MCF 10A (cell line): ENCODE measurements around the gene USP25. TPM values are rescaled to one million over a fixed set of nuclear protein-coding genes. Genes with fewer than 3 reads are reported as not detected.
A peak's percentile ranks its signal among the peaks of the same experiment; 100 is the strongest.

Experiments used
- BruUV-seq: library from RNA; stranded (reverse); fragments of 400-500 nt; replicated peaks from 2 replicates; lab custom pipeline; 2021; lab: Mats Ljungman, UMichigan
- CTCF ChIA-PET: fragments of 300-600 bp; sonication (Branson Sonifier 250); formaldehyde crosslinking; extraction: SDS; loops from one replicate; lab custom pipeline; 2021; ENCODE audit warnings: antibody characterized with exemption, inconsistent platforms; lab: Yijun Ruan, JAX
- POLR2A ChIA-PET: fragments of 300-600, 350-650 bp; sonication (Branson Sonifier 250); formaldehyde crosslinking; extraction: SDS; loops from one replicate; lab custom pipeline; 2020; ENCODE audit warnings: antibody characterized with exemption, inconsistent platforms; lab: Yijun Ruan, JAX
- DNase-seq: peaks from one replicate; pipeline ENCODE4 v3.0.0-alpha.2; 2018; ENCODE audit not compliant: unreplicated experiment
- H3K27ac Mint-ChIP-seq: one replicate; pipeline ENCODE4 v1.8.0; 2022; ENCODE audit warnings: mild to moderate bottlenecking, low read depth, mixed read lengths; ENCODE audit not compliant: unreplicated experiment
- H3K27me3 Mint-ChIP-seq: one replicate; pipeline ENCODE4 v1.8.0; 2022; ENCODE audit warnings: mixed read lengths; ENCODE audit not compliant: insufficient read depth, unreplicated experiment
- H3K36me3 Mint-ChIP-seq: one replicate; pipeline ENCODE4 v1.8.0; 2022; ENCODE audit warnings: mild to moderate bottlenecking, moderate library complexity, mixed read lengths; ENCODE audit not compliant: insufficient read depth, unreplicated experiment
- H3K4me1 Mint-ChIP-seq: one replicate; pipeline ENCODE4 v1.8.0; 2022; ENCODE audit warnings: mixed read lengths; ENCODE audit not compliant: insufficient read depth, unreplicated experiment
- H3K4me3 Mint-ChIP-seq: one replicate; pipeline ENCODE4 v1.8.0; 2022; ENCODE audit warnings: mild to moderate bottlenecking, moderate library complexity, mixed read lengths; ENCODE audit not compliant: unreplicated experiment
- H3K9me3 Mint-ChIP-seq: one replicate; pipeline ENCODE4 v1.8.0; 2022; ENCODE audit warnings: mixed read lengths; ENCODE audit not compliant: unreplicated experiment
- CTCF ChIP-seq: fragments of 200-600 bp; IDR thresholded peaks from one replicate; pipeline ENCODE4 v1.8.0; 2022; ENCODE audit warnings: antibody characterized with exemption, mild to moderate bottlenecking; ENCODE audit not compliant: unreplicated experiment
- intact Hi-C: fragments of 100-400 bp; cut with micrococcal nuclease; formaldehyde crosslinking; loops from 2 replicates; pipeline ENCODE4 v1.14.1; 2022
- total RNA-seq: library from RNA; stranded (reverse); gene quantifications from 2 replicates; pipeline ENCODE4 v1.2.3, GENCODE V29; 2022

The USP25 gene
- total RNA-seq, 1 experiment from 2014 or later, result 90.8 TPM

- BruUV-seq, result no TSS peak
- Mint-ChIP-seq H3K36me3 (peaks cover 20% of the 10 kb centered on the region), H3K27ac (peak overlapping the region; percentile 86), H3K4me3 (no peak overlapping the region), H3K27me3 (no peaks in the 10 kb centered on the region), H3K9me3 (peaks cover 13% of the 10 kb centered on the region), H3K4me1 (peaks cover 54% of the 10 kb centered on the region)
- TF ChIP-seq CTCF, result no peak
- intact Hi-C loops, result no loop called here
- DNase-seq, result peak; percentile 32
- POLR2A ChIA-PET, result interaction anchor here (1.0 to 1.7 kb wide), 3 partner anchors 19 to 21 kb away, joined by 3 to 5 read pairs (median 5); no protein-coding TSS in a partner anchor
- CTCF ChIA-PET, result no interaction called here
These were observed 24.9 kb downstream of the USP25 start for GRCh38 chr21:15754640-15755039.

DNA sequence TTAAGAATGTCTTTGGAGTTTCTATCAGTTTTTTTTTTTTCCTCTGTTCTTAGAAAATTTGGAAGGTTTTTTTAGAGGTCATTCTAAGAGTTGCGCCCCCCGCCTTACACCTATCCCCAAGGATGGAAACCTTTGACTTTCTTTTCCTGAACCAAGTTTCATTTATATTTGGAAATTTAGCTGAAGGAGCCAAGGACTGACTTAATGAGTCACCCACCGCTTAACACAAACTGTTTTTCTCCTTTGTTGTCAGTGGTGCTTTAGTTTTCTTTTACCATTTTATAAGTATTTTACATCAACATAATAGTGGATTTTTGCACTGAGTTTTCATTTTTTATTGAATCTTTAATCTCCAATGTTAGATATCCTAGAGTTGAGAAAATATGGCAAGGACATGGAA lies 25.3 kb downstream of the USP25 start:
- no peak for TF ChIP-seq CTCF
- intact Hi-C loops, result no loop called here
- CTCF ChIA-PET, result no interaction called here
- Mint-ChIP-seq H3K4me1 (peaks cover 53% of the 10 kb centered on the region), H3K4me3 (no peak overlapping the region), H3K9me3 (peaks cover 13% of the 10 kb centered on the region), H3K27ac (peak overlapping the region; percentile 86), H3K36me3 (peaks cover 15% of the 10 kb centered on the region), H3K27me3 (no peaks in the 10 kb centered on the region)
- POLR2A ChIA-PET, result interaction anchor here (1.0 to 1.7 kb wide), 3 partner anchors 18 to 20 kb away, joined by 3 to 5 read pairs (median 5); no protein-coding TSS in a partner anchor
- BruUV-seq, result no TSS peak
- no peak for DNase-seq

DNA sequence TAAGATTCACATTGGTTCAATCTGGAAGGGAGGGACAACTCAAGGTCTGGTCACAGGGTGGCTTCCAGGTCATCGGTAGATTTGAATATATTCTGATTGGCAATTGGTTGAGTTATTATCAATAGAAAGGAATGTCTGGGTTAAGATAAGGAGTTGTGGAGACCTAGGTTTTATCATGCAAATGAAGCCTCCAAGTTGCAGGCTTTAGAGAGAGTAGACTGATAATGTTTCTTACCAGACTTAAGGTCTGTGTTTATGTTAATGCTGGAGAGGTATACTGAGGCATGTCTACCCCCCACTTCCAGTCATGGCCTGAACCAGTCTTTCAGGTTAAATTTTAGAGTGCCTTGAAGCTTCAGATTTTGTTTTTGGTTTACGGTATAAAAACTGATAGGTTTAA lies 29.7 kb downstream of the USP25 start:
- no peak overlapping the region for H3K4me3 Mint-ChIP-seq
- H3K4me1 Mint-ChIP-seq, result peaks cover 54% of the 10 kb centered on the region
- TF ChIP-seq CTCF, result no peak
- peaks cover 13% of the 10 kb centered on the region for H3K9me3 Mint-ChIP-seq
- ChIA-PET CTCF (interaction anchor here (0.6 to 1.7 kb wide), 2 partner anchors 17 to 19 kb away, joined by 3 to 4 read pairs; no protein-coding TSS in a partner anchor), POLR2A (interaction anchor here (1.2 kb wide), 1 partner anchor 70 kb away, joined by 3 read pairs; no protein-coding TSS in a partner anchor)
- BruUV-seq, result no TSS peak
- intact Hi-C loops, result no loop called here
- no peaks in the 10 kb centered on the region for H3K27me3 Mint-ChIP-seq
- no peak overlapping the region for H3K27ac Mint-ChIP-seq
- DNase-seq, result no peak
- H3K36me3 Mint-ChIP-seq, result peaks cover 13% of the 10 kb centered on the region

- intact Hi-C loops, result no loop called here
- H3K4me3 Mint-ChIP-seq, result no peak overlapping the region
- H3K27me3 Mint-ChIP-seq, result no peaks in the 10 kb centered on the region
- H3K4me1 Mint-ChIP-seq, result peaks cover 45% of the 10 kb centered on the region
- peaks cover 31% of the 10 kb centered on the region for H3K36me3 Mint-ChIP-seq
- no peak overlapping the region for H3K27ac Mint-ChIP-seq
- no peak for DNase-seq
- no peak for TF ChIP-seq CTCF
- BruUV-seq, result no TSS peak
- POLR2A ChIA-PET, result interaction anchor here (1.6 kb wide), 1 partner anchor 13 kb away, joined by 3 read pairs; no protein-coding TSS in a partner anchor
- CTCF ChIA-PET, result no interaction called here
- H3K9me3 Mint-ChIP-seq, result peaks cover 13% of the 10 kb centered on the region
These were observed 31.8 kb downstream of the USP25 start for GRCh38 chr21:15761507-15762100.
